AG09309 (cell line): Measurements from ENCODE around the gene CREB5.
"Not testable (repeated sequence)": the region's sequence is repeated elsewhere in the genome, so short reads cannot be mapped to it uniquely, and the experiment has no call there.

Experiments used
- DNase-seq: peaks from one replicate; pipeline ENCODE4 v3.0.0-alpha.2; 2010; ENCODE audit warnings: low read depth
- H3K4me3 ChIP-seq: 2 replicates; pipeline ENCODE4 v1.5.1; 2011; ENCODE audit warnings: mild to moderate bottlenecking, low read depth, low read length, moderate library complexity; ENCODE audit not compliant: control insufficient read depth
- TF ChIP-seq, protein P1 (sequence below): IDR thresholded peaks from 2 replicates; pipeline ENCODE4 v1.5.1; 2011; ENCODE audit warnings: mild to moderate bottlenecking, low read depth, low read length, inconsistent platforms; ENCODE audit not compliant: insufficient read depth, control insufficient read depth; ENCODE audit errors: missing control alignments

The CREB5 gene

DNA sequence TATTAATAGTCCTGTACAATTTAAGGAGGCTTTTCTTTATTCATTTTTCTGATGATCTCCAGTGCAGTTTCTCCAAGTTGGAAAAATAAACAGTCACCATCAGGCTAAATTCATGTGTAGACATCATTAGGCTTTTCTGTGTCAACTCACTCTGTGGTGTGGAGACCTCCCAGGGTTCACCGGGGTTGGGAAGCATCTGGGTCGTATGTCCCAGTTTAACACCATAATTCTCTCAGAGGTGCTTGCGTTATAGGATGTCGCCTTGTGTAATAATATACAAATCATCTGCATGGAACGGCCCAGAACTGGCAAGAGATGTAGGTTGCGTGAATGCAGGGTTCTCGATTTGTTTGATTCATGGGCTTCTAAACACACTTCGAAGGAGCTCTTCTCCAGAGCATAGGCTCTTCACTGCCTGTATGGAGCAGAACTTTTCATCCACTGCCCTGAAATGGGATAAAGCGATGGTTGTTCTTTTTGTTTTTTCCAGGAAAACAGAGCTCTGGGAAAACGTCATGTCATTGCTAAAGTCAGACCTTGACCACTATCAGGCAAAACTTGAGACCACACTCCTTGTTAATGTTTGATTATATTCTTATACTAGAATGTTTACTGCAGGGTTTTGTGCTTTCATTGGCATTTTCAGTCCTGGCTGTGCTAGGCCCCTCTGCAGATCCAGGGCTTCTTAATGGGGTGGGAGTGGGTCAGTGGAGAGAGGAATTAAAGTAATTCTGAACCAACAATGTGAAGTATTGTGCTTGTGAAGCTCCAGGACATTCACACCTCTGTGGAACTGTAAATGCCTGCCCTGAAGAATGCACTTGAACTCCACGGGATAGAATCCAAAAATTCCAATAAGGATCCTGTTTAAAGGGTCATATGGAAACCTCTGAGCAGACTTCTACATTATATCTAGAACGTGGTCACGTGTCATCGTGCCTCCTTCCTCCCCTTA is 373.0 kb downstream of the CREB5 start:
- no peak overlapping the region for H3K4me3 ChIP-seq
- TF ChIP-seq, protein P1, sequence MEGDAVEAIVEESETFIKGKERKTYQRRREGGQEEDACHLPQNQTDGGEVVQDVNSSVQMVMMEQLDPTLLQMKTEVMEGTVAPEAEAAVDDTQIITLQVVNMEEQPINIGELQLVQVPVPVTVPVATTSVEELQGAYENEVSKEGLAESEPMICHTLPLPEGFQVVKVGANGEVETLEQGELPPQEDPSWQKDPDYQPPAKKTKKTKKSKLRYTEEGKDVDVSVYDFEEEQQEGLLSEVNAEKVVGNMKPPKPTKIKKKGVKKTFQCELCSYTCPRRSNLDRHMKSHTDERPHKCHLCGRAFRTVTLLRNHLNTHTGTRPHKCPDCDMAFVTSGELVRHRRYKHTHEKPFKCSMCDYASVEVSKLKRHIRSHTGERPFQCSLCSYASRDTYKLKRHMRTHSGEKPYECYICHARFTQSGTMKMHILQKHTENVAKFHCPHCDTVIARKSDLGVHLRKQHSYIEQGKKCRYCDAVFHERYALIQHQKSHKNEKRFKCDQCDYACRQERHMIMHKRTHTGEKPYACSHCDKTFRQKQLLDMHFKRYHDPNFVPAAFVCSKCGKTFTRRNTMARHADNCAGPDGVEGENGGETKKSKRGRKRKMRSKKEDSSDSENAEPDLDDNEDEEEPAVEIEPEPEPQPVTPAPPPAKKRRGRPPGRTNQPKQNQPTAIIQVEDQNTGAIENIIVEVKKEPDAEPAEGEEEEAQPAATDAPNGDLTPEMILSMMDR, result no peak
- no peak for DNase-seq

DNA sequence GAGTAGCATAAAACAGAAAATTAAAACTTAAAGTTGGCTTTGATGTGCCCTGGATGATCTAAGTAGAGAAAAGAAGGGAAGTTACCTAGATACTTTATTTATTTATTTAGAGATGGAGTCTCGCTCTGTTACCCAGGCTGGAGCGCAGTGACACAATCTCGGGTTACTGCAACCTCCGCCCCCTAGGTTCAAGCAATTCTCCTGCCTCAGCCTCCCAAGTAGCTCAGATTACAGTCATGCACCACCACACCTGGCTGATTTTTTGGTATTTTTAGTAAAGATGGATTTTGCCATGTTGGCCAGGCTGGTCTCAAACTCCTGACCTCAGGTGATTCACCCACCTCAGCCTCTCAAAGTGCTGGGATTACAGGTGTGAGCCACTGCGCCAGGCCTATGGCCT is 373.8 kb downstream of the CREB5 start:
- DNase-seq, H3K4me3 ChIP-seq: not testable (repeated sequence)

DNA sequence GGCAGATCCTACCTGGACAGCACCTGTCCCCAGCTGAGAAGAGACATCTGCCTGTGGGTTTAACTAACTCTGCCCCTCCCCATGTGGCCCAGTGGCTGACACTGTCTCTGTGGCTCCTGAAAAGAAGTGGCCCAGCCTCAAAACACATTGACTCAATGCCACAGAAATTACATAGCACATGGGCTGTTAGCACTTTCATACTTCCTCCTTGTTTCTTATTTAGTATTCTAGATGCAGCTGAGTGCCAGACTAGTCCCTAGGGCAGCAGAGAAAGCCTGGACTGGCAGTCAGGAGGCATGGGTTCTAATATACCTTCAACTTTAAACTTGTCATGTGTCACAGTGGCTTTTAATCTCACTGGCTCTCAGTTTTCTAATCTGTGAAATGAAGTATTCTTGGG is 374.8 kb downstream of the CREB5 start:
- TF ChIP-seq, protein P1, result no peak
- H3K4me3 ChIP-seq, result no peak overlapping the region
- DNase-seq, result no peak

DNA sequence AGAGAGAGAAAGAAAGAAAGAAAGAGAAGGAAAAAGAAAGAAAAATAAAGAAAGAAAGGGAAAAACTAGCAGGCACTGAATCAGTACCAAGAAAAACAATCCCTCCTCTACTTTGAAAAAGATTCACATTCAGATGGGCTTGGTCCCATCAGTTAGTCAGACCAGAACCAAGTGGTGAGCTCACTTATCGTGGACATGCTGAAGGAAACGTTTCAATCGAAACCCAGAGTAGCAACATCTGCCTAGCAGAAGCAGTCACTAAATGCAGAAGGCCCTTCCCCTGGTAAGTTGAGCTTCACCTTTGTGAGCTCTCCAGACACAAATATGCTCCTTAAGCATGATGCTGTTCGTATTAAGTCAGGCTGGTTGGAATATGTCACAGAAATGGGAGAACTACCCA is 378.1 kb downstream of the CREB5 start:
- no peak for DNase-seq
- no peak overlapping the region for H3K4me3 ChIP-seq
- TF ChIP-seq, protein P1, result no peak

DNA sequence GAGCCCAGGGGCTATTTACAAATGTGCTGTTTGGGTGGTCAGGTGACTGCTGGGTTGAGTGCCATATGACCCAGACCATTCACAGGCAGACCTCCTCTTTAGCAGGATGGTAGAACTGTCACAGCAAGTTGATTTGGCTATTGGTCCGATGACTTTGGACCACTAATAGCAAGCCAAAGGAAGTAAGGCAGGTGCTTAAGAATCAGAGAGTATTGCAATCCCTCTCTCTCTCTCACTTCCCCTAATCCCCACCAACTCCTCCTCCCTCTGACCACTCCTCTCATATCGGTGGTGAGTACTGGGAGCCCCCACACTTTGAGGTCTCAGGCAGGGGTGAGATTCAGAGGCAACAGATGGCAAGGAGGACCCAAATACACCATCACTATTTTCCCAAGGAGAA is 380.5 kb downstream of the CREB5 start:
- TF ChIP-seq, protein P1, result no peak
- H3K4me3 ChIP-seq, result no peak overlapping the region
- no peak for DNase-seq

DNA sequence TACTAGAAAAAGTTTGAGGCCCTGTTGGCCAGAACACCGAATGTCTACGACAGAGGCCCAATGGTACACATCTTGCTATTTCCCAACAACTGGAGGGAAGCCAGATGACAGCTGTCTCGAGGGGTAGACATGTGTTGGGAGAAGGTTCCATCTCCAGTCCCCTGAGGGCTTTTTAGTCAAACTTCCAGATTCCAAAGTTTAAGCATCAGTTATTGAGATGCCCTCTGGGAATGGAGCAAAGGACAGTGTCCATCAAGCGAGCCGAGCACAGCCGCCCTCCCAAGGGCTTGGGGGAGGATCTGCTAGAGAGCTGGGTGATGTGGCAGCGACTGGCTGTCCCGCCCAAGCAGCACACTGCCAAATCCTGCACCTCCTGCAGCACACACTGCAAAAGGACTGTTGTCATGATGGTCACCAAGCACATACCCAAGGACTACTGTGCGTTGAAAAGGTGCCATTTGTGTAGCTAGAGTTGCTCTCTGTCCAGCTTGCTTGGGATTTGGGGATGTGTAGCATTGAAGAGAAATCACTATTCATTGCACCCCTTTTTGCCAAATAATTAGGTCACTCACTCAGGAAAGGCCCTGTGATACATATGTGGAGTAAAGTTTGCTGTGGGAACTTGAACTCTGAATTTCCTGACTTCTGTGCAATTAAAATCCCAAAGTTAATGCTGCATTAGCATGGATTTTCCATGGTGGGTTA is 381.2 kb downstream of the CREB5 start:
- TF ChIP-seq, protein P1, result no peak
- DNase-seq, result no peak
- no peak overlapping the region for H3K4me3 ChIP-seq

DNA sequence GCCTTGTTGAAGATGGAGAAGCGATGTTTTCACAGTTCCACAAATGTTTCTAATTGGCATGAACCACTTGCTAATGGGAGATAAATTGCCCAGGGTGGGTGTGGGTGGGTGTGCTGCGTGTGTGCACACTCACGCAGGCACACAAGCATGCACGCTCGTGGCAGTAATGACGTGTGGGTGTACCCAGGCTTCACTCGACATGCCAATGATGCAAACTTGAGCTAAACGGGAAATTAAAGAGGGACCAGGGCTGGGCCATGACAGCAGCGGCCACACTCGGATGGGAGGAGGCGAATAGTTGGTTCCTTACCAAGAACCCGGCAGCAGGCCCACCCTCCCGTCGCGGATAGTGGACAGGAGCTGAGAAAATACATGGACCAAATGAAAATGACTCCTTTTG is 386.0 kb downstream of the CREB5 start:
- no peak overlapping the region for H3K4me3 ChIP-seq
- DNase-seq, result no peak
- TF ChIP-seq, protein P1, result no peak
